GM23338 (cell line): Measurements from ENCODE around the gene NEMF.
A peak's percentile ranks its signal among the peaks of the same experiment; 100 is the strongest.

ENCODE experiments used
- CREB1 ChIP-seq: fragments of 250-450 bp; sonication (Bioruptor Pico); IDR thresholded peaks from 2 replicates; pipeline ENCODE4 v1.5.0; 2020; ENCODE audit warnings: low read depth, mild to moderate bottlenecking, moderate library complexity
- CTCF ChIP-seq, 2 experiments: fragments of 200-600 bp in 1 of 2; sonication (generic) in 1 of 2; conservative IDR thresholded peaks; 2 replicates each; pipeline versions ENCODE4 v1.5.1 to v1.6.1; 2016 to 2017; ENCODE audit warnings: antibody characterized with exemption in 2 of 2, low read depth in 2 of 2, mild to moderate bottlenecking in 2 of 2, moderate library complexity in 1 of 2
- EZH2 ChIP-seq: fragments of 200-600 bp; sonication (generic); IDR thresholded peaks from one replicate; pipeline ENCODE4 v1.8.0; 2017; ENCODE audit warnings: antibody characterized with exemption, mild to moderate bottlenecking, low read depth; ENCODE audit not compliant: unreplicated experiment
- POLR2AphosphoS5 ChIP-seq: IDR thresholded peaks from 2 replicates; pipeline ENCODE4 v1.6.1; 2016; ENCODE audit warnings: antibody characterized with exemption, low read depth

GRCh38 chr14:49852301-49853157 is at the start of gene NEMF:
- TF ChIP-seq POLR2AphosphoS5 (peak; percentile 91), CTCF (conservative IDR thresholded peaks at IDR 0.05; ENCODE audit: low read depth in 2 of 2) (peak; percentile 74 to 96), EZH2 (no peak), CREB1 (CRISPR knock-in tag) (no peak)
